ENCODE results near the gene IRF2BPL. TPM values are rescaled to one million over a fixed set of nuclear protein-coding genes. Genes with fewer than 3 reads are reported as not detected.

The IRF2BPL gene
- total RNA-seq, 1 experiment from 2014 or later: 22.1 TPM

- Mint-ChIP-seq H3K27ac (ENCODE audit: low read depth, unreplicated experiment) (no peak overlapping the region), H3K27me3 (ENCODE audit: insufficient read depth, unreplicated experiment) (no peaks in the 10 kb centered on the region), H3K36me3 (ENCODE audit: insufficient read depth, unreplicated experiment) (no peaks in the 10 kb centered on the region), H3K4me1 (ENCODE audit: insufficient read depth, unreplicated experiment) (peaks cover 27% of the 10 kb centered on the region), H3K4me3 (ENCODE audit: unreplicated experiment) (no peak overlapping the region), H3K9me3 (ENCODE audit: unreplicated experiment) (no peaks in the 10 kb centered on the region)
- TF ChIP-seq, protein P1, sequence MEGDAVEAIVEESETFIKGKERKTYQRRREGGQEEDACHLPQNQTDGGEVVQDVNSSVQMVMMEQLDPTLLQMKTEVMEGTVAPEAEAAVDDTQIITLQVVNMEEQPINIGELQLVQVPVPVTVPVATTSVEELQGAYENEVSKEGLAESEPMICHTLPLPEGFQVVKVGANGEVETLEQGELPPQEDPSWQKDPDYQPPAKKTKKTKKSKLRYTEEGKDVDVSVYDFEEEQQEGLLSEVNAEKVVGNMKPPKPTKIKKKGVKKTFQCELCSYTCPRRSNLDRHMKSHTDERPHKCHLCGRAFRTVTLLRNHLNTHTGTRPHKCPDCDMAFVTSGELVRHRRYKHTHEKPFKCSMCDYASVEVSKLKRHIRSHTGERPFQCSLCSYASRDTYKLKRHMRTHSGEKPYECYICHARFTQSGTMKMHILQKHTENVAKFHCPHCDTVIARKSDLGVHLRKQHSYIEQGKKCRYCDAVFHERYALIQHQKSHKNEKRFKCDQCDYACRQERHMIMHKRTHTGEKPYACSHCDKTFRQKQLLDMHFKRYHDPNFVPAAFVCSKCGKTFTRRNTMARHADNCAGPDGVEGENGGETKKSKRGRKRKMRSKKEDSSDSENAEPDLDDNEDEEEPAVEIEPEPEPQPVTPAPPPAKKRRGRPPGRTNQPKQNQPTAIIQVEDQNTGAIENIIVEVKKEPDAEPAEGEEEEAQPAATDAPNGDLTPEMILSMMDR (IDR thresholded peaks at IDR 0.05; ENCODE audit: unreplicated experiment): no peak
- POLR2A ChIA-PET: interaction anchor here (1.2 to 3.3 kb wide), 3 partner anchors 10 to 136 kb away, joined by 3 to 17 read pairs (median 4); no protein-coding TSS in a partner anchor
- intact Hi-C loops (cut with micrococcal nuclease): no loop called here
- no TSS peak for BruUV-seq (replicated peaks)
- CTCF ChIA-PET: interaction anchor here (1.0 to 4.9 kb wide), 7 partner anchors 9 to 145 kb away, joined by 4 to 48 read pairs (median 6); no protein-coding TSS in a partner anchor
- no peak for DNase-seq (ENCODE audit: unreplicated experiment)
Observed at GRCh38 chr14:77055306-77055705, 26.8 kb upstream of the IRF2BPL start.

GRCh38 chr14:77053046-77053841, 24.7 kb upstream of the IRF2BPL start:
- POLR2A ChIA-PET: interaction anchor here (0.8 to 3.3 kb wide), 9 partner anchors 9 to 134 kb away, joined by 3 to 17 read pairs (median 4); no protein-coding TSS in a partner anchor
- TF ChIP-seq, protein P1 (IDR thresholded peaks at IDR 0.05; ENCODE audit: unreplicated experiment): peak; percentile 71

DNA sequence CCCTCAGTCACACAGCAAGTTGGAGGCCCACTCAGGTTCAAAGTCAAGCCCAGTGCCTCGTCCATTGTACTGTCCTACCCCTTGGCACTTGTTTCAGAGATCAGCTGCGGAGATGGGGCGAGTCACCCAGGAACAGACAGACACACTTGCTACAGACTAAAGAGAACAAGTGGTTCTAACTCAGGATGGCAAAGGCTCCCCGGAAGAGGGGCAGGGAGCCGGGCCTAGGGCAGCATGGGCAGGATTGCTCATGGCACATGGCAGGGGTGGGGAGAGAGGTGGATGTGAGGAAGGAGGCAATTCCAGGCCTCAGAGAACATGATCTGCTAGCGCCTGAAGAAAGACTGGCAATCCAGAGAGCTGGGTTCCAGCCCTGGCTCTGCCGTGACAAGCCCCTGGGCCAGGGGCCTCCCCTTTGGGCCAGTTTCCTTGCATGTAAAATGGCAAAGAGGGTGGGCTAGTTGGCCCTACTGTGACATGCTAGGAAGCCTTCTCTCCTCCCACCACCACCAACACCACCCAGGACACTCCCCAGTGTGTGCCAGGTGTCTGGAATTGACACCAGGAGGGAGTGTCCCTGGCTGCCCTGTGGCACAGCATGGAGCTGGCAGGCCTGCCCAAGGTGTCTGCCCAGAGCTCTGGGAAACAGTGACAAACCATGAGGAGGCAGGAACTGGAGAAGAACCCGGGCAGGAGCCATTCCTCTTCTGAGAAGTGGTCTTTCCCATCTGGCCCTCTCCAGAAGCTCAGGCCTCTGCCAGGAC, 24.0 kb upstream of the IRF2BPL start:
- ChIA-PET CTCF (interaction anchor here (0.5 to 4.9 kb wide), 19 partner anchors 8 to 180 kb away, joined by 3 to 48 read pairs (median 4); no protein-coding TSS in a partner anchor), POLR2A (interaction anchor here (0.9 to 3.3 kb wide), 9 partner anchors 8 to 133 kb away, joined by 3 to 17 read pairs (median 7); no protein-coding TSS in a partner anchor)
- TF ChIP-seq, protein P1 (IDR thresholded peaks at IDR 0.05; ENCODE audit: unreplicated experiment): no peak
- H3K9me3 Mint-ChIP-seq (ENCODE audit: unreplicated experiment): no peaks in the 10 kb centered on the region
- DNase-seq (ENCODE audit: unreplicated experiment): peak; percentile 64
- H3K4me1 Mint-ChIP-seq (ENCODE audit: insufficient read depth, unreplicated experiment): peaks cover 15% of the 10 kb centered on the region
- H3K36me3 Mint-ChIP-seq (ENCODE audit: insufficient read depth, unreplicated experiment): no peaks in the 10 kb centered on the region
- H3K27ac Mint-ChIP-seq (ENCODE audit: low read depth, unreplicated experiment): peak overlapping the region; percentile 90
- H3K27me3 Mint-ChIP-seq (ENCODE audit: insufficient read depth, unreplicated experiment): no peaks in the 10 kb centered on the region
- no TSS peak for BruUV-seq (replicated peaks)
- intact Hi-C loops (cut with micrococcal nuclease): loop anchor here (1.0 kb wide), 3 partner anchors 24 to 139 kb away; partner anchors contain the start of gene IRF2BPL
- H3K4me3 Mint-ChIP-seq (ENCODE audit: unreplicated experiment): no peak overlapping the region

More at GRCh38 chr14:77053046-77053841, 24.7 kb upstream of the IRF2BPL start:
- Mint-ChIP-seq H3K36me3 (ENCODE audit: insufficient read depth, unreplicated experiment) (no peaks in the 10 kb centered on the region), H3K27me3 (ENCODE audit: insufficient read depth, unreplicated experiment) (no peaks in the 10 kb centered on the region), H3K4me3 (ENCODE audit: unreplicated experiment) (no peak overlapping the region), H3K27ac (ENCODE audit: low read depth, unreplicated experiment) (peak overlapping the region; percentile 90), H3K9me3 (ENCODE audit: unreplicated experiment) (no peaks in the 10 kb centered on the region), H3K4me1 (ENCODE audit: insufficient read depth, unreplicated experiment) (peaks cover 15% of the 10 kb centered on the region)
- intact Hi-C loops (cut with micrococcal nuclease): loop anchor here (1.0 kb wide), 3 partner anchors 25 to 140 kb away; partner anchors contain the start of gene IRF2BPL
- peak; percentile 63 for DNase-seq (ENCODE audit: unreplicated experiment)
- no TSS peak for BruUV-seq (replicated peaks)
- CTCF ChIA-PET: interaction anchor here (0.5 to 4.9 kb wide), 25 partner anchors 8 to 339 kb away, joined by 3 to 48 read pairs (median 4); no protein-coding TSS in a partner anchor
